Measurements from ENCODE around the gene AIFM2.

DNA sequence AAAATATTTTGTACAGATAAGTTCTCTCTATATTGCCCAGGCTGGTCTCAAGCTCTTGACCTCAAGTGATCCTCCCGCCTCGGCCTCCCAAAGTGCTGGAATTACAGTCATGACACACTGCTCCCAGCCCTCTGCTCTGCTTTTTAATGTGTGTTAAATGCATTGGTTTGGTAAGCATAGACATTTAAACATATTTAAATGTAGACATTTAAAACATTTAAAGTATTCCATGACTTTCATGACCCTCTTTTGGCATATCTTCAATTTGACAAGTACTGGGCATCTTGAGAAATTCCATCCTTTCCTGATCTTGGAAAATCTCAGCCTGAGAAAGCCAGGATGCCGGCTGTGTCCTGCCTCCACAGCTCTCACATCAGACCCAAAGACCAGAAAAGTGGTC lies 42.9 kb upstream of the AIFM2 start:
- TF ChIP-seq, protein P1, sequence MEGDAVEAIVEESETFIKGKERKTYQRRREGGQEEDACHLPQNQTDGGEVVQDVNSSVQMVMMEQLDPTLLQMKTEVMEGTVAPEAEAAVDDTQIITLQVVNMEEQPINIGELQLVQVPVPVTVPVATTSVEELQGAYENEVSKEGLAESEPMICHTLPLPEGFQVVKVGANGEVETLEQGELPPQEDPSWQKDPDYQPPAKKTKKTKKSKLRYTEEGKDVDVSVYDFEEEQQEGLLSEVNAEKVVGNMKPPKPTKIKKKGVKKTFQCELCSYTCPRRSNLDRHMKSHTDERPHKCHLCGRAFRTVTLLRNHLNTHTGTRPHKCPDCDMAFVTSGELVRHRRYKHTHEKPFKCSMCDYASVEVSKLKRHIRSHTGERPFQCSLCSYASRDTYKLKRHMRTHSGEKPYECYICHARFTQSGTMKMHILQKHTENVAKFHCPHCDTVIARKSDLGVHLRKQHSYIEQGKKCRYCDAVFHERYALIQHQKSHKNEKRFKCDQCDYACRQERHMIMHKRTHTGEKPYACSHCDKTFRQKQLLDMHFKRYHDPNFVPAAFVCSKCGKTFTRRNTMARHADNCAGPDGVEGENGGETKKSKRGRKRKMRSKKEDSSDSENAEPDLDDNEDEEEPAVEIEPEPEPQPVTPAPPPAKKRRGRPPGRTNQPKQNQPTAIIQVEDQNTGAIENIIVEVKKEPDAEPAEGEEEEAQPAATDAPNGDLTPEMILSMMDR (IDR thresholded peaks at IDR 0.05) = no peak
- TF ChIP-seq POLR2A (IDR thresholded peaks at IDR 0.05) = no peak

Measured in heart left ventricle (tissue), 13 donors.